DND-41 (cell line): ENCODE results near the gene GTF3C2.

ENCODE experiments used
- ATAC-seq: fragments of 200-7000 bp; cut with Tn5 transposase; 3 replicates; pipeline ENCODE4 v1.9.1; 2021; ENCODE audit warnings: low read depth; ENCODE audit not compliant: insufficient read depth
- DNase-seq: peaks from one replicate; pipeline ENCODE4 v3.0.0-alpha.2; 2020
- H2AFZ ChIP-seq: 2 replicates; pipeline ENCODE4 v1.6.0; 2012; ENCODE audit warnings: low read depth, low read length
- H3K27ac ChIP-seq: 2 replicates; pipeline ENCODE4 v1.5.1; 2012; ENCODE audit warnings: low read length, inconsistent platforms
- H3K27me3 ChIP-seq: fragments of 200-600 bp; sonication (generic); 2 replicates; pipeline ENCODE4 v1.6.0; 2012; ENCODE audit warnings: low read length, mild to moderate bottlenecking, inconsistent platforms; ENCODE audit not compliant: insufficient read depth, poor library complexity
- H3K36me3 ChIP-seq: 2 replicates; pipeline ENCODE4 v1.5.1; 2012; ENCODE audit warnings: low read length, inconsistent platforms; ENCODE audit not compliant: insufficient read depth
- H3K4me1 ChIP-seq: 2 replicates; pipeline ENCODE4 v1.5.1; 2012; ENCODE audit warnings: mild to moderate bottlenecking, low read length; ENCODE audit not compliant: insufficient read depth
- H3K4me2 ChIP-seq: 2 replicates; pipeline ENCODE4 v1.6.0; 2012; ENCODE audit warnings: mild to moderate bottlenecking, moderate library complexity, low read length, inconsistent platforms; ENCODE audit not compliant: insufficient read depth
- H3K4me3 ChIP-seq, 2 experiments: fragments of 200-600 bp in 1 of 2; shearing (Covaris generic) in 1 of 2; 2 replicates each; pipeline ENCODE4 v1.5.1; 2012 to 2016; ENCODE audit warnings: inconsistent platforms in 2 of 2, low read length in 2 of 2, mild to moderate bottlenecking in 2 of 2, low read depth in 1 of 2, moderate library complexity in 1 of 2
- H3K79me2 ChIP-seq: 2 replicates; pipeline ENCODE4 v1.6.0; 2012; ENCODE audit warnings: low read length, inconsistent platforms; ENCODE audit not compliant: insufficient read depth
- H3K9ac ChIP-seq: 2 replicates; pipeline ENCODE4 v1.6.0; 2012; ENCODE audit warnings: low read depth, mild to moderate bottlenecking, inconsistent platforms, low read length, moderate library complexity
- H3K9me3 ChIP-seq: 2 replicates; pipeline ENCODE4 v1.5.1; 2012; ENCODE audit warnings: low read length, moderate library complexity, mild to moderate bottlenecking, inconsistent platforms; ENCODE audit not compliant: insufficient read depth, severe bottlenecking
- H4K20me1 ChIP-seq: 2 replicates; pipeline ENCODE4 v1.6.0; 2012; ENCODE audit warnings: low read length; ENCODE audit not compliant: insufficient read depth
- CTCF ChIP-seq: IDR thresholded peaks from 2 replicates; pipeline ENCODE4 v1.5.1; 2012; ENCODE audit warnings: borderline replicate concordance, low read length, moderate library complexity, mild to moderate bottlenecking; ENCODE audit not compliant: poor library complexity, severe bottlenecking; ENCODE audit errors: extremely low read depth
- EZH2 ChIP-seq: IDR thresholded peaks from 3 replicates; pipeline ENCODE4 v1.6.1; 2012; ENCODE audit warnings: borderline replicate concordance, low read depth, mild to moderate bottlenecking, moderate library complexity, low read length, inconsistent platforms; ENCODE audit not compliant: severe bottlenecking

GTF3C2 gene

DNA sequence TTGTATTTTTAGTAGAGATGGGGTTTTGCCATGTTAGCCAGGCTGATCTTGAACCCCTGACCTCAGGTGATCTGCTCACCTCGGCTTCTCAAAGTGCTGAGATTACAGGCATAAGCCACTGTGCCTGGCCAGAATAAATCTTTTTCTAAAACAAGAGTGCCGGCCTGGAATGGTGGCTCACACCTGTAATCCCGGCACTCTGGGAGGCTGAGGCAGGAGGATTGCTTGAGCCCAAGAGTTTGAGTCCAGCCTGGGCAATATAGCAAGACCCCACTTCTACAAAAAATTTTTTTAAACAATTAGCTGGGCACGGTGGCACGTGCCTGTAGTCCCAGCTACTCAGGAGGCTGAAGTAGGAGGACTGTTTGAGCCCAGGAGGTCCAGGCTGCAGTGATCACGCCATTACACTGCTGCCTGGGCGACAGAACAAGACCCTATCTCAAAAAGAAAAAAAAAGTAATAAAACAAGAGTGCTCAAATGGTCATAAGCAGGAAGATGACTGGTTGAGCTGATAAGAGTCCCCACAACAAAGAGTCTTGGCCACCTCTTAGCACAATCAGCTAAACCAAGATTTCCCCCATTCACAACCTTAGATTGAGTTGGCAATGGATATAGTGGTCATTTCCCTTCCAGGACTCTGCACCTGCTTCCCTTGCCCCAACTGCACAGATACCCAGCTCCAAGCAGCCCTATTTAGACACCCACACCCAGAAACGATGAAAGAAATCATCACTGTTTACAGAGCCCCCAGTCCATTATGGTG lies 42.5 kb downstream of the GTF3C2 start:
- Histone ChIP-seq H3K27me3 (no peaks in the 10 kb centered on the region), H3K9ac (no peak overlapping the region), H3K4me3 (no peak overlapping the region), H3K79me2 (no peaks in the 10 kb centered on the region), H3K4me2 (no peak overlapping the region), H4K20me1 (no peaks in the 10 kb centered on the region; the same call in none of the 2 replicates), H3K9me3 (no peaks in the 10 kb centered on the region), H3K27ac (no peak overlapping the region), H2AFZ (no peak overlapping the region), H3K36me3 (peaks cover 26% of the 10 kb centered on the region), H3K4me1 (no peaks in the 10 kb centered on the region)
- TF ChIP-seq EZH2 (no peak), CTCF (no peak)
- ATAC-seq (no peak), DNase-seq (no peak)

DNA sequence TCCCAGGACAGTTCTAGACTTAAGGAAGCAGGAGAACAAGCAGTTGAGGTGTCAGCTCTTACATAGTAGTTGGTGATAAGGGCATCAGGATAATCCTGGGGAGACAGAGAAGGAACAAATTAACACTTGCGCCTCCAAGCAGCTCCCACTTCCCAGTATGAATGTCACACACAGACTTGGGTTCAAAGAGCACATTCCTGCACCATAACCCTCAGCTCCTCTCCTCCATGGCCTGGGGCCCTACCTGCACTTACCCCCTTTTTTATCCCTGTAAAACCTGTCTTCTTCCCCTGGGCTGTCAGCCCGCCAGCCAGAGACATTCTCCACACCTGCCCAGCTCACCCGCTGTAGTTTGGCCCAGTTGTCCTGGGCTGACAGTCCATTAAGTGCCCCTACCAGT lies 44.4 kb downstream of the GTF3C2 start:
- Histone ChIP-seq H3K27me3 (no peaks in the 10 kb centered on the region), H3K9me3 (no peaks in the 10 kb centered on the region), H2AFZ (no peak overlapping the region), H3K36me3 (peaks cover 32% of the 10 kb centered on the region), H3K4me1 (no peaks in the 10 kb centered on the region), H3K4me3 (no peak overlapping the region), H3K9ac (no peak overlapping the region), H3K79me2 (no peaks in the 10 kb centered on the region), H3K4me2 (no peak overlapping the region), H4K20me1 (peaks cover 7% of the 10 kb centered on the region), H3K27ac (no peak overlapping the region)
- TF ChIP-seq CTCF (no peak), EZH2 (no peak)
- DNase-seq (no peak), ATAC-seq (no peak)

- TF ChIP-seq CTCF = no peak
- TF ChIP-seq EZH2 = no peak
- ATAC-seq = no peak
- H3K4me2 ChIP-seq = no peak overlapping the region
- no peaks in the 10 kb centered on the region for H3K79me2 ChIP-seq
- H3K4me3 ChIP-seq = no peak overlapping the region
- no peak overlapping the region for H3K9ac ChIP-seq
- H3K27ac ChIP-seq = no peak overlapping the region
- peaks cover 25% of the 10 kb centered on the region for H3K36me3 ChIP-seq
- no peak for DNase-seq
- H3K9me3 ChIP-seq = no peaks in the 10 kb centered on the region
- no peak overlapping the region for H2AFZ ChIP-seq
- no peaks in the 10 kb centered on the region for H3K4me1 ChIP-seq
- peaks cover 7% of the 10 kb centered on the region for H4K20me1 ChIP-seq
- no peaks in the 10 kb centered on the region for H3K27me3 ChIP-seq
These were observed 46.9 kb downstream of the GTF3C2 start for GRCh38 chr2:27309651-27310050.
